H1 (cell line): ENCODE results near the gene CCDC24. TPM values are rescaled to one million over a fixed set of nuclear protein-coding genes. Genes with fewer than 3 reads are reported as not detected.
A peak's percentile ranks its signal among the peaks of the same experiment; 100 is the strongest.

Source experiments
- BACH1 ChIP-seq: IDR thresholded peaks from 2 replicates; pipeline ENCODE4 v1.6.1; 2012; ENCODE audit warnings: low read length, improper control_type of control experiment
- BRCA1 ChIP-seq: IDR thresholded peaks from 2 replicates; pipeline ENCODE4 v1.6.1; 2012; ENCODE audit warnings: low read depth, low read length, improper control_type of control experiment
- CBX5 ChIP-seq: fragments of 300-800, 300-1000 bp; sonication (generic); IDR thresholded peaks from 2 replicates; pipeline ENCODE4 v1.7.1; 2016; ENCODE audit warnings: antibody characterized with exemption, low read length, low read depth
- CBX8 ChIP-seq: fragments of 300-800, 300-1000 bp; sonication (generic); IDR thresholded peaks from 2 replicates; pipeline ENCODE4 v1.7.1; 2016; ENCODE audit warnings: low read depth, low read length, borderline replicate concordance
- CEBPB ChIP-seq: IDR thresholded peaks from 2 replicates; pipeline ENCODE4 v1.6.1; 2012; ENCODE audit warnings: low read depth, low read length
- CTBP2 ChIP-seq: IDR thresholded peaks from 2 replicates; pipeline ENCODE4 v1.7.0; 2011; ENCODE audit warnings: borderline replicate concordance, mild to moderate bottlenecking, moderate library complexity, mixed read lengths, low read length; ENCODE audit not compliant: insufficient read depth, insufficient read length
- CTCF ChIP-seq, 3 experiments: IDR thresholded peaks; 1 replicate in 2 of 3; 2 replicates in 1 of 3; pipeline versions ENCODE4 v1.5.1 to v1.6.1; 2011; ENCODE audit warnings: low read length in 3 of 3, mild to moderate bottlenecking in 3 of 3, inconsistent platforms in 2 of 3, low read depth in 1 of 3, moderate library complexity in 1 of 3; ENCODE audit not compliant: insufficient read depth in 1 of 3; ENCODE audit errors: control extremely low read depth in 1 of 3
- EGR1 ChIP-seq: IDR thresholded peaks from 2 replicates; pipeline ENCODE4 v1.6.1; 2011; ENCODE audit warnings: low read depth, low read length, borderline replicate concordance
- EP300 ChIP-seq, 2 experiments: IDR thresholded peaks; 1 replicate in 1 of 2; 2 replicates in 1 of 2; pipeline ENCODE4 v1.6.1; 2011 to 2012; ENCODE audit warnings: low read depth in 2 of 2, low read length in 2 of 2, mild to moderate bottlenecking in 2 of 2, borderline replicate concordance in 1 of 2, inconsistent platforms in 1 of 2, moderate library complexity in 1 of 2
- GABPA ChIP-seq: IDR thresholded peaks from 2 replicates; pipeline ENCODE4 v1.6.1; 2011; ENCODE audit warnings: mild to moderate bottlenecking, low read length, moderate library complexity, borderline replicate concordance; ENCODE audit not compliant: insufficient read depth
- KDM1A ChIP-seq: fragments of 200-600, 300-600 bp; sonication (generic); IDR thresholded peaks from 2 replicates; pipeline ENCODE4 v1.7.1; 2016; ENCODE audit warnings: mild to moderate bottlenecking, low read length, borderline replicate concordance
- NANOG ChIP-seq: IDR thresholded peaks from 2 replicates; pipeline ENCODE4 v1.6.1; 2011; ENCODE audit warnings: low read length, low read depth, mild to moderate bottlenecking, inconsistent platforms; ENCODE audit not compliant: insufficient read depth, poor library complexity, severe bottlenecking
- NRF1 ChIP-seq: IDR thresholded peaks from 2 replicates; pipeline ENCODE4 v1.6.1; 2011; ENCODE audit warnings: mild to moderate bottlenecking, low read depth, low read length, improper control_type of control experiment
- PHF8 ChIP-seq: fragments of 200-600 bp; sonication (generic); conservative IDR thresholded peaks from 2 replicates; pipeline ENCODE4 v1.7.1; 2012; ENCODE audit warnings: low read depth, mild to moderate bottlenecking, inconsistent platforms, low read length, moderate library complexity
- POLR2A ChIP-seq, 2 experiments: IDR thresholded peaks; 1 replicate in 1 of 2; 2 replicates in 1 of 2; pipeline ENCODE4 v1.6.1; 2011; ENCODE audit warnings: low read depth in 2 of 2, low read length in 2 of 2, mild to moderate bottlenecking in 2 of 2; ENCODE audit errors: control extremely low read depth in 1 of 2
- POU5F1 ChIP-seq: IDR thresholded peaks from 2 replicates; pipeline ENCODE4 v1.6.1; 2011; ENCODE audit warnings: low read depth, mild to moderate bottlenecking, low read length, moderate library complexity
- RBBP5 ChIP-seq: IDR thresholded peaks from 2 replicates; pipeline ENCODE4 v1.7.1; 2012; ENCODE audit warnings: low read depth, mild to moderate bottlenecking, inconsistent platforms, low read length, moderate library complexity, borderline replicate concordance
- RNF2 ChIP-seq: fragments of 200-900, 300-1000 bp; sonication (generic); IDR thresholded peaks from 2 replicates; pipeline ENCODE4 v1.7.1; 2016; ENCODE audit warnings: borderline replicate concordance, low read depth, mild to moderate bottlenecking, antibody characterized with exemption, low read length; ENCODE audit not compliant: poor library complexity, severe bottlenecking; ENCODE audit errors: missing control alignments
- TAF7 ChIP-seq: optimal IDR thresholded peaks from 2 replicates; pipeline ENCODE3; 2011; ENCODE audit warnings: low read depth, mild to moderate bottlenecking, inconsistent platforms, low read length, moderate library complexity, borderline replicate concordance
- YY1 ChIP-seq: IDR thresholded peaks from 2 replicates; pipeline ENCODE4 v1.6.1; 2011; ENCODE audit warnings: low read depth, mild to moderate bottlenecking, low read length
- ZNF274 ChIP-seq: IDR thresholded peaks from 2 replicates; pipeline ENCODE4 v1.7.0; 2012; ENCODE audit warnings: low read length, borderline replicate concordance; ENCODE audit errors: extremely low read depth
- polyA plus RNA-seq, 7 experiments: library from polyadenylated mRNA; depleted of rRNA in 3 of 7; stranded (reverse) in 5 of 7; unstranded in 2 of 7; fragments of >200 nt in 5 of 7; fragments of 200-250 nt in 2 of 7; gene quantifications; 1 replicate in 5 of 7; 2 replicates in 1 of 7; 4 replicates in 1 of 7; pipeline versions ENCODE4 v1.2.1 to v1.2.3, GENCODE V29; 2011 to 2013; ENCODE audit warnings: missing spikeins in 2 of 7, mixed read lengths in 2 of 7
- total RNA-seq: library from RNA; stranded (reverse); fragmentation: NEBNext Ultra II Directional; extraction: Animal tissue kit (Norgen Biotek cat#: 25700); gene quantifications from 2 replicates; pipeline ENCODE4 v1.2.1, GENCODE V29; 2021

The CCDC24 gene
- total and polyA plus RNA-seq, 2 of the 8 experiments (the other 6 are each of a cell fraction or from before 2014, with no cell fraction given) = 11.2 to 11.4 TPM

- no peak for TF ChIP-seq CTCF (IDR thresholded peaks at IDR 0.05; ENCODE audit: control extremely low read depth in 1 of 3, insufficient read depth in 1 of 3, low read depth in 1 of 3, low read length in 3 of 3)
- no peak for TF ChIP-seq NRF1
- TF ChIP-seq EP300 (IDR thresholded peaks at IDR 0.05; ENCODE audit: borderline replicate concordance in 1 of 2, low read depth in 2 of 2, low read length in 2 of 2) = no peak; a peak in 1 of 3 replicates
- TF ChIP-seq KDM1A = no peak
- TF ChIP-seq CBX5 = no peak
- no peak for TF ChIP-seq RNF2
- peak; percentile 59 for TF ChIP-seq BACH1
- TF ChIP-seq EGR1 = no peak
- TF ChIP-seq POU5F1 = no peak
- no peak for TF ChIP-seq TAF7
- TF ChIP-seq ZNF274 = no peak
- TF ChIP-seq CTBP2 = no peak
- no peak for TF ChIP-seq RBBP5
- peak; percentile 52 for TF ChIP-seq PHF8
- no peak for TF ChIP-seq NANOG
- TF ChIP-seq BRCA1 = no peak
- TF ChIP-seq YY1 = peak; percentile 8; the same call in 1 of the 2 replicates
- TF ChIP-seq GABPA = no peak; the same call in 1 of the 2 replicates
- TF ChIP-seq CEBPB = no peak
- no peak for TF ChIP-seq CBX8
- peak; percentile 21 to 72 for TF ChIP-seq POLR2A (IDR thresholded peaks at IDR 0.05; ENCODE audit: control extremely low read depth in 1 of 2, low read depth in 2 of 2, low read length in 2 of 2)
Observed at GRCh38 chr1:43991476-43992231, at the start of gene CCDC24 (continued).
